ENCODE measurements around the gene ZNF225.
A peak's percentile ranks its signal among the peaks of the same experiment; 100 is the strongest.
"Not testable (repeated sequence)": the region's sequence is repeated elsewhere in the genome, so short reads cannot be mapped to it uniquely, and the experiment has no call there.

ZNF225 gene

GRCh38 chr19:44109458-44109857 lies 3.7 kb upstream of the ZNF225 start:
- Histone ChIP-seq H3K36me3 (ENCODE audit: control insufficient read depth in 1 of 2, insufficient read depth in 2 of 2, low read length in 2 of 2) (peaks cover 12 to 20% of the 10 kb centered on the region in 2 donors), H3K4me3 (ENCODE audit: low read depth in 1 of 2, low read length in 2 of 2) (no peak overlapping the region), H3K9ac (ENCODE audit: low read depth in 1 of 2, low read length in 2 of 2) (no peak overlapping the region), H3K27ac (ENCODE audit: low read depth, low read length) (no peak overlapping the region), H3K27me3 (ENCODE audit: control insufficient read depth in 1 of 2, insufficient read depth in 2 of 2, low read length in 2 of 2) (no peaks in the 10 kb centered on the region), H3K4me1 (ENCODE audit: control insufficient read depth in 1 of 2, insufficient read depth in 2 of 2, low read length in 2 of 2) (peaks cover 0 to 17% of the 10 kb centered on the region in 2 donors), H3K9me3 (ENCODE audit: control insufficient read depth in 1 of 2, low read length in 2 of 2) (peaks cover 42 to 58% of the 10 kb centered on the region in 2 donors)

GRCh38 chr19:44111910-44112463 lies 1.2 kb upstream of the ZNF225 start:
- peaks cover under 1 to 15% of the 10 kb centered on the region in 2 donors for H3K36me3 ChIP-seq (ENCODE audit: control insufficient read depth in 1 of 2, insufficient read depth in 2 of 2, low read length in 2 of 2)
- H3K27ac ChIP-seq (ENCODE audit: low read depth, low read length): no peak overlapping the region
- no peak overlapping the region for H3K9ac ChIP-seq (ENCODE audit: low read depth in 1 of 2, low read length in 2 of 2)
- H3K4me3 ChIP-seq (ENCODE audit: low read depth in 1 of 2, low read length in 2 of 2): peak overlapping the region; percentile 89 to 93
- H3K9me3 ChIP-seq (ENCODE audit: control insufficient read depth in 1 of 2, low read length in 2 of 2): peaks cover 27 to 43% of the 10 kb centered on the region in 2 donors
- no peaks in the 10 kb centered on the region for H3K27me3 ChIP-seq (ENCODE audit: control insufficient read depth in 1 of 2, insufficient read depth in 2 of 2, low read length in 2 of 2)
- peaks cover 0 to 17% of the 10 kb centered on the region in 2 donors for H3K4me1 ChIP-seq (ENCODE audit: control insufficient read depth in 1 of 2, insufficient read depth in 2 of 2, low read length in 2 of 2)

- peaks cover 0 to 16% of the 10 kb centered on the region in 2 donors for H3K36me3 ChIP-seq (ENCODE audit: control insufficient read depth in 1 of 2, insufficient read depth in 2 of 2, low read length in 2 of 2)
- H3K4me3 ChIP-seq (ENCODE audit: low read depth in 1 of 2, low read length in 2 of 2): peak overlapping the region; percentile 89 to 93
- H3K27ac ChIP-seq (ENCODE audit: low read depth, low read length): no peak overlapping the region
- peaks cover 0 to 17% of the 10 kb centered on the region in 2 donors for H3K4me1 ChIP-seq (ENCODE audit: control insufficient read depth in 1 of 2, insufficient read depth in 2 of 2, low read length in 2 of 2)
- no peaks in the 10 kb centered on the region for H3K27me3 ChIP-seq (ENCODE audit: control insufficient read depth in 1 of 2, insufficient read depth in 2 of 2, low read length in 2 of 2)
- H3K9me3 ChIP-seq (ENCODE audit: control insufficient read depth in 1 of 2, low read length in 2 of 2): peaks cover 19 to 35% of the 10 kb centered on the region in 2 donors
- H3K9ac ChIP-seq (ENCODE audit: low read depth in 1 of 2, low read length in 2 of 2): peak overlapping the region; percentile 43 to 48
Observed at GRCh38 chr19:44112802-44113137, 429 bp upstream of the ZNF225 start.

- H3K4me1 ChIP-seq (ENCODE audit: control insufficient read depth in 1 of 2, insufficient read depth in 2 of 2, low read length in 2 of 2): peaks cover 0 to 17% of the 10 kb centered on the region in 2 donors
- H3K27me3 ChIP-seq (ENCODE audit: control insufficient read depth in 1 of 2, insufficient read depth in 2 of 2, low read length in 2 of 2): no peaks in the 10 kb centered on the region
- H3K4me3 ChIP-seq (ENCODE audit: low read depth in 1 of 2, low read length in 2 of 2): peak overlapping the region; percentile 89 to 93
- peaks cover 12 to 27% of the 10 kb centered on the region in 2 donors for H3K9me3 ChIP-seq (ENCODE audit: control insufficient read depth in 1 of 2, low read length in 2 of 2)
- no peak overlapping the region for H3K27ac ChIP-seq (ENCODE audit: low read depth, low read length)
- peak overlapping the region; percentile 72 to 77 for H3K9ac ChIP-seq (ENCODE audit: low read depth in 1 of 2, low read length in 2 of 2)
- peaks cover 4 to 24% of the 10 kb centered on the region in 2 donors for H3K36me3 ChIP-seq (ENCODE audit: control insufficient read depth in 1 of 2, insufficient read depth in 2 of 2, low read length in 2 of 2)
Observed at GRCh38 chr19:44113784-44114390, 688 bp downstream of the ZNF225 start.

GRCh38 chr19:44121162-44121561 lies 8.0 kb downstream of the ZNF225 start:
- peaks cover 5 to 19% of the 10 kb centered on the region in 2 donors for H3K9me3 ChIP-seq (ENCODE audit: control insufficient read depth in 1 of 2, low read length in 2 of 2)
- H3K4me3 ChIP-seq (ENCODE audit: low read depth in 1 of 2, low read length in 2 of 2); H3K27ac ChIP-seq (ENCODE audit: low read depth, low read length); H3K27me3 ChIP-seq (ENCODE audit: control insufficient read depth in 1 of 2, insufficient read depth in 2 of 2, low read length in 2 of 2); H3K9ac ChIP-seq (ENCODE audit: low read depth in 1 of 2, low read length in 2 of 2); H3K4me1 ChIP-seq (ENCODE audit: control insufficient read depth in 1 of 2, insufficient read depth in 2 of 2, low read length in 2 of 2): not testable (repeated sequence)
- peaks cover 12 to 69% of the 10 kb centered on the region in 2 donors for H3K36me3 ChIP-seq (ENCODE audit: control insufficient read depth in 1 of 2, insufficient read depth in 2 of 2, low read length in 2 of 2)

GRCh38 chr19:44131955-44132354 lies 18.8 kb downstream of the ZNF225 start:
- Histone ChIP-seq H3K27me3 (ENCODE audit: control insufficient read depth in 1 of 2, insufficient read depth in 2 of 2, low read length in 2 of 2) (no peaks in the 10 kb centered on the region), H3K9me3 (ENCODE audit: control insufficient read depth in 1 of 2, low read length in 2 of 2) (peaks cover 40 to 50% of the 10 kb centered on the region in 2 donors), H3K4me1 (ENCODE audit: control insufficient read depth in 1 of 2, insufficient read depth in 2 of 2, low read length in 2 of 2) (no peaks in the 10 kb centered on the region), H3K4me3 (ENCODE audit: low read depth in 1 of 2, low read length in 2 of 2) (peak overlapping the region in 1 of 2 donors; percentile 6), H3K27ac (ENCODE audit: low read depth, low read length) (no peak overlapping the region), H3K36me3 (ENCODE audit: control insufficient read depth in 1 of 2, insufficient read depth in 2 of 2, low read length in 2 of 2) (peaks cover 19 to 43% of the 10 kb centered on the region in 2 donors), H3K9ac (ENCODE audit: low read depth in 1 of 2, low read length in 2 of 2) (no peak overlapping the region)

GRCh38 chr19:44141191-44142058 lies 28.2 kb downstream of the ZNF225 start, which contains the start of gene ZNF234:
Gene ZNF234, plus strand, starts transcription at chr19:44141554. Its CDS starts 3,079 bp downstream, at chr19:44144633.
- no peaks in the 10 kb centered on the region for H3K9me3 ChIP-seq (ENCODE audit: control insufficient read depth in 1 of 2, low read length in 2 of 2)
- peak within 1 kb of the TSS; percentile 46 for H3K27ac ChIP-seq (ENCODE audit: low read depth, low read length)
- peaks cover 12 to 13% of the 10 kb centered on the region in 2 donors for H3K36me3 ChIP-seq (ENCODE audit: control insufficient read depth in 1 of 2, insufficient read depth in 2 of 2, low read length in 2 of 2)
- peak within 1 kb of the TSS; percentile 91 to 96 for H3K4me3 ChIP-seq (ENCODE audit: low read depth in 1 of 2, low read length in 2 of 2)
- no peaks in the 10 kb centered on the region for H3K27me3 ChIP-seq (ENCODE audit: control insufficient read depth in 1 of 2, insufficient read depth in 2 of 2, low read length in 2 of 2)
- H3K4me1 ChIP-seq (ENCODE audit: control insufficient read depth in 1 of 2, insufficient read depth in 2 of 2, low read length in 2 of 2): peaks cover 9% of the 10 kb centered on the region in 2 donors
- H3K9ac ChIP-seq (ENCODE audit: low read depth in 1 of 2, low read length in 2 of 2): peak within 1 kb of the TSS; percentile 63 to 67

- H3K4me3 ChIP-seq (ENCODE audit: low read depth in 1 of 2, low read length in 2 of 2): peak overlapping the region; percentile 91 to 96
- H3K27ac ChIP-seq (ENCODE audit: low read depth, low read length): no peak overlapping the region
- no peaks in the 10 kb centered on the region for H3K27me3 ChIP-seq (ENCODE audit: control insufficient read depth in 1 of 2, insufficient read depth in 2 of 2, low read length in 2 of 2)
- H3K4me1 ChIP-seq (ENCODE audit: control insufficient read depth in 1 of 2, insufficient read depth in 2 of 2, low read length in 2 of 2): peaks cover 9% of the 10 kb centered on the region in 2 donors
- peak overlapping the region; percentile 63 to 67 for H3K9ac ChIP-seq (ENCODE audit: low read depth in 1 of 2, low read length in 2 of 2)
- peaks cover 12 to 13% of the 10 kb centered on the region in 2 donors for H3K36me3 ChIP-seq (ENCODE audit: control insufficient read depth in 1 of 2, insufficient read depth in 2 of 2, low read length in 2 of 2)
- H3K9me3 ChIP-seq (ENCODE audit: control insufficient read depth in 1 of 2, low read length in 2 of 2): no peaks in the 10 kb centered on the region
Observed at GRCh38 chr19:44142059-44142433, 28.8 kb downstream of the ZNF225 start.

GRCh38 chr19:44149776-44150175 lies 36.6 kb downstream of the ZNF225 start:
- Histone ChIP-seq H3K27ac (ENCODE audit: low read depth, low read length) (no peak overlapping the region), H3K9me3 (ENCODE audit: control insufficient read depth in 1 of 2, low read length in 2 of 2) (peaks cover 14 to 16% of the 10 kb centered on the region in 2 donors), H3K36me3 (ENCODE audit: control insufficient read depth in 1 of 2, insufficient read depth in 2 of 2, low read length in 2 of 2) (peaks cover 40 to 74% of the 10 kb centered on the region in 2 donors), H3K9ac (ENCODE audit: low read depth in 1 of 2, low read length in 2 of 2) (no peak overlapping the region), H3K27me3 (ENCODE audit: control insufficient read depth in 1 of 2, insufficient read depth in 2 of 2, low read length in 2 of 2) (no peaks in the 10 kb centered on the region), H3K4me1 (ENCODE audit: control insufficient read depth in 1 of 2, insufficient read depth in 2 of 2, low read length in 2 of 2) (no peaks in the 10 kb centered on the region), H3K4me3 (ENCODE audit: low read depth in 1 of 2, low read length in 2 of 2) (no peak overlapping the region)

GRCh38 chr19:44151491-44151890 lies 38.3 kb downstream of the ZNF225 start:
- no peak overlapping the region for H3K9ac ChIP-seq (ENCODE audit: low read depth in 1 of 2, low read length in 2 of 2)
- H3K9me3 ChIP-seq (ENCODE audit: control insufficient read depth in 1 of 2, low read length in 2 of 2): peaks cover 24 to 27% of the 10 kb centered on the region in 2 donors
- no peaks in the 10 kb centered on the region for H3K27me3 ChIP-seq (ENCODE audit: control insufficient read depth in 1 of 2, insufficient read depth in 2 of 2, low read length in 2 of 2)
- no peaks in the 10 kb centered on the region for H3K4me1 ChIP-seq (ENCODE audit: control insufficient read depth in 1 of 2, insufficient read depth in 2 of 2, low read length in 2 of 2)
- no peak overlapping the region for H3K27ac ChIP-seq (ENCODE audit: low read depth, low read length)
- H3K36me3 ChIP-seq (ENCODE audit: control insufficient read depth in 1 of 2, insufficient read depth in 2 of 2, low read length in 2 of 2): peaks cover 40 to 78% of the 10 kb centered on the region in 2 donors
- H3K4me3 ChIP-seq (ENCODE audit: low read depth in 1 of 2, low read length in 2 of 2): no peak overlapping the region
